Osteoblast (primary cell): Measurements from ENCODE around the gene RADX. TPM values are rescaled to one million over a fixed set of nuclear protein-coding genes. Genes with fewer than 3 reads are reported as not detected.

Experiments
- DNase-seq: peaks from one replicate; pipeline ENCODE4 v3.0.0; 2011; ENCODE audit warnings: low spot score, mixed read lengths; ENCODE audit not compliant: insufficient read length; ENCODE audit errors: missing footprints
- H2AFZ ChIP-seq: 2 replicates; pipeline ENCODE4 v1.6.0; 2011; ENCODE audit warnings: mild to moderate bottlenecking, low read length
- H3K27ac ChIP-seq: 2 replicates; pipeline ENCODE4 v1.5.1; 2011; ENCODE audit warnings: mild to moderate bottlenecking, low read depth, low read length, moderate library complexity
- H3K27me3 ChIP-seq: 2 replicates; pipeline ENCODE4 v1.6.0; 2012; ENCODE audit warnings: mild to moderate bottlenecking, control low read depth, inconsistent platforms, low read length, moderate library complexity; ENCODE audit not compliant: insufficient read depth
- H3K36me3 ChIP-seq: 2 replicates; pipeline ENCODE4 v1.5.1; 2011; ENCODE audit warnings: mild to moderate bottlenecking, low read length, control low read depth, moderate library complexity; ENCODE audit not compliant: insufficient read depth
- H3K4me1 ChIP-seq: 2 replicates; pipeline ENCODE4 v1.5.1; 2011; ENCODE audit warnings: mild to moderate bottlenecking, low read length, control low read depth, moderate library complexity; ENCODE audit not compliant: insufficient read depth
- H3K4me2 ChIP-seq: 2 replicates; pipeline ENCODE4 v1.6.0; 2011; ENCODE audit warnings: mild to moderate bottlenecking, low read length; ENCODE audit not compliant: insufficient read depth
- H3K4me3 ChIP-seq: fragments of 200-600 bp; sonication (generic); 3 replicates; pipeline ENCODE4 v1.5.1; 2012; ENCODE audit warnings: mild to moderate bottlenecking, low read length, inconsistent platforms; ENCODE audit not compliant: insufficient read depth
- H3K79me2 ChIP-seq: 2 replicates; pipeline ENCODE4 v1.6.0; 2012; ENCODE audit warnings: mild to moderate bottlenecking, low read length, control low read depth, inconsistent platforms; ENCODE audit not compliant: insufficient read depth
- H3K9me3 ChIP-seq: 2 replicates; pipeline ENCODE4 v1.5.1; 2011; ENCODE audit warnings: low read depth, low read length, control low read depth
- H4K20me1 ChIP-seq: 2 replicates; pipeline ENCODE4 v1.6.0; 2012; ENCODE audit warnings: mild to moderate bottlenecking, low read length, control low read depth; ENCODE audit not compliant: insufficient read depth
- total RNA-seq: library from RNA; depleted of rRNA; stranded (reverse); fragments of >200 nt; gene quantifications from 2 replicates; pipeline ENCODE4 v1.2.3, GENCODE V29; 2012
- TF ChIP-seq, protein P1 (sequence below): IDR thresholded peaks from 2 replicates; pipeline ENCODE4 v1.5.1; 2011; ENCODE audit warnings: mild to moderate bottlenecking, low read depth, low read length, moderate library complexity; ENCODE audit errors: extremely low read depth

The RADX gene
- total RNA-seq, 1 donor = 1.4 TPM

DNA sequence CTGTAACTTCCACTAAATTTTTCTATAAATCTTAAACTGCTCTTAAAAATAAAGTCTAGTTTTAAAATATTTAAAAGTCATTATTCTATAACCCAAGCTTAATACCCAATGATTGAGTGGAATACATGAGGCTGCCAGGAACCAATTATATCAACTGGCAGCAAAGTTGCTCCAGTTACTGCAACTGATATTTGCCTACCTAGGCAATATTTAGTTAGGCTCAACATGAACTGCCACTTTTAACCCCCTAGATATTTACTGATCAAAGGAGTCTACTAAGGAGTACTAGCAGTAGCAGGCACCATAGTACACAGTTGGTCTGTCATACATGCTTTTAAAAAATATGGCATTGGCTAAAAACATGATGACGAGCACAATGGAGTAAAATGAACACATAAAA lies 29.9 kb upstream of the RADX start:
- DNase-seq = no peak
- peaks cover 5% of the 10 kb centered on the region for H3K27me3 ChIP-seq
- H3K4me3 ChIP-seq = no peak overlapping the region
- no peak overlapping the region for H2AFZ ChIP-seq
- H4K20me1 ChIP-seq = no peaks in the 10 kb centered on the region
- TF ChIP-seq, protein P1, sequence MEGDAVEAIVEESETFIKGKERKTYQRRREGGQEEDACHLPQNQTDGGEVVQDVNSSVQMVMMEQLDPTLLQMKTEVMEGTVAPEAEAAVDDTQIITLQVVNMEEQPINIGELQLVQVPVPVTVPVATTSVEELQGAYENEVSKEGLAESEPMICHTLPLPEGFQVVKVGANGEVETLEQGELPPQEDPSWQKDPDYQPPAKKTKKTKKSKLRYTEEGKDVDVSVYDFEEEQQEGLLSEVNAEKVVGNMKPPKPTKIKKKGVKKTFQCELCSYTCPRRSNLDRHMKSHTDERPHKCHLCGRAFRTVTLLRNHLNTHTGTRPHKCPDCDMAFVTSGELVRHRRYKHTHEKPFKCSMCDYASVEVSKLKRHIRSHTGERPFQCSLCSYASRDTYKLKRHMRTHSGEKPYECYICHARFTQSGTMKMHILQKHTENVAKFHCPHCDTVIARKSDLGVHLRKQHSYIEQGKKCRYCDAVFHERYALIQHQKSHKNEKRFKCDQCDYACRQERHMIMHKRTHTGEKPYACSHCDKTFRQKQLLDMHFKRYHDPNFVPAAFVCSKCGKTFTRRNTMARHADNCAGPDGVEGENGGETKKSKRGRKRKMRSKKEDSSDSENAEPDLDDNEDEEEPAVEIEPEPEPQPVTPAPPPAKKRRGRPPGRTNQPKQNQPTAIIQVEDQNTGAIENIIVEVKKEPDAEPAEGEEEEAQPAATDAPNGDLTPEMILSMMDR = no peak
- H3K27ac ChIP-seq = no peak overlapping the region
- H3K79me2 ChIP-seq = no peaks in the 10 kb centered on the region
- H3K4me2 ChIP-seq = no peak overlapping the region
- H3K36me3 ChIP-seq = no peaks in the 10 kb centered on the region
- H3K9me3 ChIP-seq = no peaks in the 10 kb centered on the region
- no peaks in the 10 kb centered on the region for H3K4me1 ChIP-seq

DNA sequence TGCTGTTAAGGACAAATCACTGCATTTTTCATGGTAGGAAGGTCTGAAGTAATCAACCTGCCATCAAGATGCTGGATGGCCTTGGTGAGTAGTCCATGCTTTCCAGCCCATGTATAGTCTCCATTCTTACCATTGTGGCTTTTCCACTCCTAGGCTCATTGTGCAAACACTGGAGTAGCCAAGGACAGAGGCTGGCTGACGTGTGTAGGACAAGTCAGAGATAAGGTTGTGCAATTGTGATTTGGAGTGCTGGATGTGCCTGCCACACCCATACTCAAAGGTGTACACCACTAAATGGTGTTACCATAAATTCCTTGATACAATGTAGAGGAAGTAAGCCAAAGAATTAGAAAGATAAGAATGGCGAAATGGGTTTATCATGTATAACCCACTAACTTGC lies 26.3 kb upstream of the RADX start:
- no peak overlapping the region for H3K4me2 ChIP-seq
- no peaks in the 10 kb centered on the region for H3K4me1 ChIP-seq
- H3K36me3 ChIP-seq = no peaks in the 10 kb centered on the region
- no peak overlapping the region for H3K27ac ChIP-seq
- TF ChIP-seq, protein P1 = no peak
- peaks cover 9% of the 10 kb centered on the region for H3K27me3 ChIP-seq
- no peak overlapping the region for H2AFZ ChIP-seq
- H3K4me3 ChIP-seq = no peak overlapping the region
- no peak for DNase-seq
- no peaks in the 10 kb centered on the region for H4K20me1 ChIP-seq
- no peaks in the 10 kb centered on the region for H3K79me2 ChIP-seq
- no peaks in the 10 kb centered on the region for H3K9me3 ChIP-seq

DNA sequence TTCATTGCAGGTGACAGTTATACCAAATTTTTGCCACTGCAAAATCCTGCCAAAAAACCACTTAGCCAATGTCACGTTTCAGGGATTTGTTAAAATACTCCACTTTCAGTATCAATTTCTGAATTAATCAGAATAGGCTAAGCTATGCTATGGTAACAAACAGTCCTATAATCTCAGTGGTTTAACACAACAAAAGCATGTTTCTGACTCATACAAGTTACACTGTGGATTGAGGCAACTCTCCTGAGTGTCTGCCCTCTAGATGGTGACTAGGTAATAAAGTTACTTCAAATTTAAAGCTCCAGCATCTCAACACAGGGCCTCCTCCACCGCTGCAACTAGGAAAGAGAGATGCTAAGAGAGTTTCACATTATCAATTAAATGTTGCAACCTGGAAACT lies 23.0 kb upstream of the RADX start:
- Histone ChIP-seq H3K4me3 (no peak overlapping the region), H3K4me2 (no peak overlapping the region), H3K36me3 (no peaks in the 10 kb centered on the region), H2AFZ (no peak overlapping the region), H4K20me1 (no peaks in the 10 kb centered on the region), H3K4me1 (no peaks in the 10 kb centered on the region), H3K27me3 (peaks cover 14% of the 10 kb centered on the region), H3K9me3 (no peaks in the 10 kb centered on the region), H3K27ac (no peak overlapping the region), H3K79me2 (no peaks in the 10 kb centered on the region)
- TF ChIP-seq, protein P1 = no peak
- no peak for DNase-seq

DNA sequence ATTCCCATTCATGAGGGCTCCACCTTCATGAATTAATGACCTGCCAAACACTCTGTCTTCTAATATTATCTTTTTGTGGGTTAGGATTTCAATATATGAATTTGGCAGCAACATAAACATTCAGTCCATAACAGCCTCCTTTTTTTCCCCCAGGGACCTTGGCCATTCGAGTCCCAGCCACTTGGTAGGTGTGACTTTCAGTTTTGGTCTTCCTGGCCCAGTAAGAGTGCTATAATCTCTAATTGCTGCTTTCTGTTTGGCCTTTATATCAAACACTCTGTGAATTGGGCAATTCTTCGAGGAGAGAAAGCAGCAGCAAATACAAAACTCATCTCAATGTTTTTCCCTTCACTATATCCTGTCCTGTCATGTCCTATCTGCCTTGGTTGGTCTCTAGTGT lies 12.4 kb upstream of the RADX start:
- H3K9me3 ChIP-seq = no peaks in the 10 kb centered on the region
- H3K27ac ChIP-seq = no peak overlapping the region
- H3K27me3 ChIP-seq = peaks cover 6% of the 10 kb centered on the region
- H2AFZ ChIP-seq = no peak overlapping the region
- H4K20me1 ChIP-seq = no peaks in the 10 kb centered on the region
- no peak overlapping the region for H3K4me2 ChIP-seq
- no peaks in the 10 kb centered on the region for H3K36me3 ChIP-seq
- H3K4me1 ChIP-seq = no peaks in the 10 kb centered on the region
- no peak overlapping the region for H3K4me3 ChIP-seq
- DNase-seq = no peak
- H3K79me2 ChIP-seq = no peaks in the 10 kb centered on the region
- TF ChIP-seq, protein P1 = no peak
